ENCODE measurements around the gene RASA3. TPM values are rescaled to one million over a fixed set of nuclear protein-coding genes. Genes with fewer than 3 reads are reported as not detected.

The RASA3 gene
- total and polyA plus RNA-seq, 10 of the 15 experiments (the other 5 are each of a cell fraction or from before 2014, with no cell fraction given): 0.79 to 33.9 (median 17.6) TPM

- BruUV-seq (replicated peaks): no TSS peak
- Histone ChIP-seq H4K20me1 (ENCODE audit: control insufficient read depth, insufficient read depth) (no peaks in the 10 kb centered on the region), H3K4me3 (peak overlapping the region; percentile 17), H3K4me2 (ENCODE audit: control insufficient read depth, insufficient read depth) (peak overlapping the region; percentile 87), H3K9me3 (replicated peaks; ENCODE audit: control insufficient read depth, insufficient read depth, low read length) (no peaks in the 10 kb centered on the region), H3K9ac (ENCODE audit: control insufficient read depth, insufficient read depth, low read length) (peak overlapping the region; percentile 75), H3K4me1 (ENCODE audit: control insufficient read depth, insufficient read depth, low read length) (peaks cover 50% of the 10 kb centered on the region), H3K79me2 (ENCODE audit: control insufficient read depth, insufficient read depth, low read length) (peaks cover 11% of the 10 kb centered on the region), H2AFZ (ENCODE audit: control insufficient read depth, low read depth, low read length) (no peak overlapping the region; the same call in 1 of the 2 replicates), H3K27ac (ENCODE audit: control insufficient read depth, insufficient read depth) (peak overlapping the region; percentile 91), H3K27me3 (replicated peaks in 1 of 2; ENCODE audit: control insufficient read depth in 2 of 2, insufficient read depth in 2 of 2, low read length in 1 of 2) (no peaks in the 10 kb centered on the region), H3K36me3 (ENCODE audit: control insufficient read depth in 2 of 2, insufficient read depth in 2 of 2, low read length in 1 of 2) (peaks cover 3 to 8% of the 10 kb centered on the region in 2 experiments)
- DNase-seq (ENCODE audit: low read depth, low spot score) (no peak), FAIRE-seq (peak; percentile 71), ATAC-seq (peak; percentile 52)
- SMC1A ChIA-PET (ENCODE audit: uncharacterized antibody, unreplicated experiment): interaction anchor here (0.8 to 1.7 kb wide), 10 partner anchors 10 to 245 kb away, joined by 3 to 9 read pairs (median 4); partner anchors contain the start of gene RASA3
- 19% methylated on average over 24 of the region's 24 CpGs for WGBS (ENCODE audit: insufficient coverage, insufficient replicate concordance, low lambda C conversion rate, missing lambda C conversion rate)
- intact Hi-C loops (cut with micrococcal nuclease; ENCODE audit: unreplicated experiment): loop anchor here (1.0 to 5.0 kb wide), 4 partner anchors 21 to 159 kb away; no protein-coding TSS in a partner anchor
- in situ Hi-C loops (cut with MboI): loop anchor here (5.0 kb wide), 1 partner anchor 59 kb away; no protein-coding TSS in a partner anchor
- POLR2A ChIA-PET: interaction anchor here (0.8 kb wide), 1 partner anchor 61 kb away, joined by 5 read pairs; no protein-coding TSS in a partner anchor
- CTCF ChIA-PET: interaction anchor here (1.2 kb wide), 1 partner anchor 58 kb away, joined by 5 read pairs; no protein-coding TSS in a partner anchor
- RAD21 ChIA-PET (ENCODE audit: unreplicated experiment): interaction anchor here (0.6 to 1.8 kb wide), 7 partner anchors 19 to 155 kb away, joined by 3 to 9 read pairs (median 4); no protein-coding TSS in a partner anchor
- TF ChIP-seq SREBF1 (IDR thresholded peaks at IDR 0.05; ENCODE audit: low read length): no peak
- TF ChIP-seq IRF5 (IDR thresholded peaks at IDR 0.05; ENCODE audit: borderline replicate concordance): no peak
- peak in 1 of 2 experiments; percentile 38; a peak in 1 of 4 replicates for TF ChIP-seq EP300 (IDR thresholded peaks at IDR 0.05; ENCODE audit: borderline replicate concordance in 1 of 2, control insufficient read depth in 1 of 2, low read depth in 2 of 2, low read length in 2 of 2)
- no peak for TF ChIP-seq ATF7 (IDR thresholded peaks at IDR 0.05; ENCODE audit: low read depth)
- no peak for TF ChIP-seq ZBTB4 (CRISPR knock-in tag; IDR thresholded peaks at IDR 0.05)
- no peak for TF ChIP-seq RAD21 (IDR thresholded peaks at IDR 0.05; ENCODE audit: insufficient read depth, low read depth, low read length)
- TF ChIP-seq BCL11A (IDR thresholded peaks at IDR 0.05; ENCODE audit: low read depth, low read length): no peak
- TF ChIP-seq NRF1 (conservative IDR thresholded peaks at IDR 0.05; ENCODE audit: low read depth, low read length): no peak
- no peak for TF ChIP-seq FOXM1 (IDR thresholded peaks at IDR 0.05; ENCODE audit: low read depth, low read length)
- TF ChIP-seq YBX1 (IDR thresholded peaks at IDR 0.05): no peak
- TF ChIP-seq STAT3 (IDR thresholded peaks at IDR 0.05; ENCODE audit: low read depth, low read length): no peak
- TF ChIP-seq CBFB (IDR thresholded peaks at IDR 0.05; ENCODE audit: low read depth): no peak
- TF ChIP-seq POU2F2 (IDR thresholded peaks at IDR 0.05; ENCODE audit: borderline replicate concordance, low read depth, low read length): peak; percentile 88; the same call in 2 of the 3 replicates
- TF ChIP-seq POLR2AphosphoS5 (IDR thresholded peaks at IDR 0.05; ENCODE audit: low read length): peak; percentile 51; the same call in 1 of the 2 replicates
- TF ChIP-seq NR2C1 (IDR thresholded peaks at IDR 0.05): no peak
- TF ChIP-seq BCLAF1 (IDR thresholded peaks at IDR 0.05): no peak
Measured at GRCh38 chr13:114067886-114068651, 64.4 kb downstream of the RASA3 start.

Data from GM12878 (cell line).